ENCODE results near the gene SLC26A3.
"Not testable (repeated sequence)": the region's sequence is repeated elsewhere in the genome, so short reads cannot be mapped to it uniquely, and the experiment has no call there.

SLC26A3 gene

DNA sequence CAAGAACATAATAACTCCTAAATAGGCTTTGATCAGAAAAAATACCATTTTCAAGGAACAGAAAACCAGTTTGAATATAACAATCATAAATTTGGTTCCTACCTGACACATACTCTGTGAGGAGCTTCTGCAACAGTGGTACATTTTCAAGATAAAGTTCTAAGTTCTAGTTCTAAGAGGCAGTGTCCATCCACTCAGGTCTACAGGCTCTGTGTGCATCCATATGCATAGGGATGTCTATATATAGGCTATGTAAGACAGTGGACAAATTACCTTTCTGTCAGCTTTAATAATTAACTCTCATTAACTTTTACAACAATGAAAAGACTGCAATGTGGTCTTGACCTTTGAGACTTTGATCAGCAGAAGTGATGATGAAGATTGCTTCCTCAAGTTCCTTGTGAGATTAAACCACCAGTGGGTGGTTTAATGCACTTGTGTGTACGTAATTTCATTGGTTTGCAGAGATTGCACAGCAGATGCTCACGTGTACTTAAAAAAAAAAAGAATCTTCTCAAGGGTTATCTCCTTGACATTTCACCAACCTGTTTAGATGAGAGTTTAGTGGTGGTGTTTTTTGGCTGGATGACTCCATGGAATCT, at the start of gene SLC26A3:
SLC26A3 (minus strand) TSS at position 215 of the 602 bp plus-strand sequence. CDS start 8,714 bp downstream, outside the sequence.
- DNase-seq (ENCODE audit: low read depth, low spot score) = no peak
- no peak within 1 kb of the TSS for H3K27ac ChIP-seq

DNA sequence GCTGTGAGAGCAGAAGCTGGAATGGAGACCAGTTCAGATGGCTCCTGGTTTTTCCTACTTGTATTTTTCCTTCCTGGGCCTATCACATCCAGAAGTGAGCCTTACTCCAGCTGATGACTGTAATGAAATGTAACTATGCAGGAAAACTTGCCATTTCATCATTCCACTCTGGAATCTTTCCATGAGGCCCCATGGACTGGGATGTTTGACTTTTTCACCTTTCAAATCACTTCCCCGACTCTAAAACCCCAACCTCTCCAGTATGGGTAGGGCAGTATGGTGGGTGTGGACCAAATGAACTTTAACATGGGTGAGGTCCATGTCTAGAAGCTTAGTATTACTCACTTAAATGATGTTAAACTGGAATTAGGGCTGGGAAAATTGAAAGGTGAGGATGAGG, 47.6 kb upstream of the SLC26A3 start:
- no peak for DNase-seq (ENCODE audit: low read depth, low spot score)
- no peak overlapping the region for H3K27ac ChIP-seq

- no peak for DNase-seq (ENCODE audit: low read depth, low spot score)
- H3K27ac ChIP-seq = no peak overlapping the region
Observed at GRCh38 chr7:107850216-107850615, 47.2 kb upstream of the SLC26A3 start.

DNA sequence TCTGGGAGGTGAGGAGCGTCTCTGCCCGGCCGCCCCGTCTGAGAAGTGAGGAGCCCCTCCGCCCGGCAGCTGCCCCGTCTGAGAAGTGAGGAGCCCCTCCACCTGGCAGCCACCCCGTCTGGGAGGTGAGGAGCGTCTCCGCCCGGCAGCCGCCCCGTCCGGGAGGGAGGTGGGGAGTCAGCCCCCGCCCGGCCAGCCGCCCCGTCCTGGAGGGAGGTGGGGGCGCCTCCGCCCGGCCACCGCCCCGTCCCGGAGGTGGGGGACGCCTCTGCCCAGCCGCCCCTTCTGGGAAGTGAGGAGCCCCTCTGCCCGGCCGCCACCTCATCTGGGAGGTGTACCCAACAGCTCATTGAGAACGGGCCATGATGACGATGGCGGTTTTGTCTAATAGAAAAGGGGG, 45.2 kb upstream of the SLC26A3 start:
- not testable (repeated sequence) for DNase-seq (ENCODE audit: low read depth, low spot score); H3K27ac ChIP-seq

DNA sequence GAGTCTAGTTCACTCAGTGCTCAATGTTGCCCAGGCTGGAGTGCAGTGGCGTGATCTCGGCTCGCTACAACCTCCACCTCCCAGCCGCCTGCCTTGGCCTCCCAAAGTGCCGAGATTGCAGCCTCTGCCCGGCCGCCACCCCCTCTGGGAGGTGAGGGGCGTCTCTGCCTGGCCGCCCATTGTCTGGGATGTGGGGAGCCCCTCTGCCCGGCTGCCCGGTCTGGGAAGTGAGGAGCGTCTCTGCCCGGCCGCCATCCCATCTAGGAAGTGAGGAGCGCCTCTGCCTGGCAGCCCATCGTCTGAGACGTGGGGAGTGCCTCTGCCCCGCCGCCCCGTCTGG, 44.8 kb upstream of the SLC26A3 start:
- not testable (repeated sequence) for H3K27ac ChIP-seq; DNase-seq (ENCODE audit: low read depth, low spot score)

DNA sequence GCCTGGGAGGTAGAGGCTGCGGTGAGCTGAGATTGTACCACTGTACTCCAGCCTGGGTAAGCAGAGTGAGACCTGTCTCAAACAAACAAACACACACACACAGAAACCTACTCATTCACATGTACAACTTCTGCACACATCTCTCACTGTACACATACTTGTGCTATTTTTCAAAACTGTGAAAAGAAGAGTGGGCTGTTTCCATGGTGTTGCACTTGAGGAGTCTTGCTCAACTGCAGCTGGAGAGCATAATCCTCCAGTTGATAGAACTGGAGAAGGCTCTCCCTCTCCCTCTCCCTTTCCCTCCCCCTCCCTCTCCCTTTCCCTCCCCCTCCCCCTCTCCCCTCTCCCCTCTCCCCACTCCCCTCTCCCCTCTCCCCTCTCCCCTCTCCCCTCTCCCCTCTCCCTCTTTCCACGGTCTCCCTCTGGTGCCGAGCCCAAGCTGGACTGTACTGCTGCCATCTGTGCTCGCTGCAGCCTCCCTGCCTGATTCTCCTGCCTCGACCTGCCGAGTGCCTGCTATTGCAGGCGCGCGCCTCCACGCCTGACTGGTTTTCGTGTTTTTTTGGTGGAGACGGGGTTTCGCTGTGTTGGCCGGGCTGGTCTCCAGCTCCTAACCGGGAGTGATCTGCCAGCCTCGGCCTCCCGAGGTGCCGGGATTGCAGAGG, 44.3 kb upstream of the SLC26A3 start:
- H3K27ac ChIP-seq = no peak overlapping the region
- DNase-seq (ENCODE audit: low read depth, low spot score) = no peak

GRCh38 chr7:107846324-107846723, 43.3 kb upstream of the SLC26A3 start:
- DNase-seq (ENCODE audit: low read depth, low spot score) = no peak
- H3K27ac ChIP-seq = no peak overlapping the region

- no peak for DNase-seq (ENCODE audit: low read depth, low spot score)
- no peak overlapping the region for H3K27ac ChIP-seq
Observed at GRCh38 chr7:107843184-107843583, 40.2 kb upstream of the SLC26A3 start.

DNA sequence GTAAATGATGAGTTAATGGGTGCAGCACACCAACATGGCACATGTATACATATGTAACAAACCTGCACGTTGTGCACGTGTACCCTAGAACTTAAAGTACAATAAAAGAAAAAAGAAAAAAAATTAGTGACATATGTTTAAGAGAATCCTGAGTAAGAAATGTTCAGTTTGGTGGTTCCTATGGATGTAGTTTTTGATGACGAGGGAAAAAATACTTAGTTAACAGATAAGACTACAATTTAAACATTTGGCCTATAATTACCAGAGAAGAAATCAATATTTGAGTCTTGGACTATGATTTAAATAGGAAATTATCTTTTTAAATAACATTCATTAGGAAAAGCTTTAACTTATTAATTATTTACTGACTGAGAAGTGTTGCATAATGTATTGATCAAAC, 39.2 kb upstream of the SLC26A3 start:
- DNase-seq (ENCODE audit: low read depth, low spot score) = no peak
- H3K27ac ChIP-seq = no peak overlapping the region

GRCh38 chr7:107838816-107839565, 36.0 kb upstream of the SLC26A3 start:
- no peak overlapping the region for H3K27ac ChIP-seq
- DNase-seq (ENCODE audit: low read depth, low spot score) = no peak

DNA sequence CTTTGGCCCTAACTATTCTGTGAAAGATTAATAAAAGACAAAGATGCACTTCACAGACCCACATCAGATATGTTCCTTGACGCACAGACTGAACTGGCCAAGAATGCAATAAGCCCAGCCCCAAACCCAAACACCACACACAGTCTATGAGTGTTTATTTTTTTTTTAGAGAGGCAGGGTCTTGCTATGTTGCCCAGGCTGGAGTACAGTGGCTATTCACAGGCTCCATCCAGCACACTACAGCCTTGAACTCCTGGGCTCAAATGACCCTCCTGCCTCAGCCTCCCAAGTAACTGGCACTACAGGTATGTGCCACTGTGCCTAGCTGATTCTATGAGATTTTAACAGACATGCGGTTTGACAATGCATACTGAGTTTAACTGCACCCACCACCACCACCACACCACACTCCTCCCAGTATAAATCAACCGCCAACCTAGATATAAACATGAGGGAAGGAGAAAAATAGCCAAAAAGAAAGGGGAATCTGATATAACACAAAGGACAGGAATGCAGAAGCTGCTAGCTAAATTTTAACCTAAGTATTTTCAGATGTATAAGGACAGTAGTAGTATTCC, 35.1 kb upstream of the SLC26A3 start:
- no peak for DNase-seq (ENCODE audit: low read depth, low spot score)
- no peak overlapping the region for H3K27ac ChIP-seq

DNA sequence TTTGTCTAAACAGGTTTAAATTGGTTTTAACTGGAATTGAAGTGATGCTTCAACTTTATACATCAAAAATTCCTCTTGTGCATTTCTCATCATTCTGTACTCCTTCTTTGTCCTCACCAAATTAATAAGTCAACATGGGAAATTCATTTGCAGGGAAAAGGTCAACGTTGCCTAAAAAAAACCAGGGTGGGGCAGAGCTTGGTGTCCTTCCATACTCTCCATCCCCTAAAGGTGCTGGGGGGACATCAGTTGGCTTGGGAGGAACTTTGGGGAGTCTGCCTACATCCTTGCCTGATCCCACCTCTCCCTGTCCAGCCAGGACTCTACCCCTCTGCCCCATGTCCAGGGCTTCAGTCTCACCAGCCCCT, 34.1 kb upstream of the SLC26A3 start:
- DNase-seq (ENCODE audit: low read depth, low spot score) = no peak
- no peak overlapping the region for H3K27ac ChIP-seq

GRCh38 chr7:107836237-107837144, 33.5 kb upstream of the SLC26A3 start:
- no peak for DNase-seq (ENCODE audit: low read depth, low spot score)
- no peak overlapping the region for H3K27ac ChIP-seq

DNA sequence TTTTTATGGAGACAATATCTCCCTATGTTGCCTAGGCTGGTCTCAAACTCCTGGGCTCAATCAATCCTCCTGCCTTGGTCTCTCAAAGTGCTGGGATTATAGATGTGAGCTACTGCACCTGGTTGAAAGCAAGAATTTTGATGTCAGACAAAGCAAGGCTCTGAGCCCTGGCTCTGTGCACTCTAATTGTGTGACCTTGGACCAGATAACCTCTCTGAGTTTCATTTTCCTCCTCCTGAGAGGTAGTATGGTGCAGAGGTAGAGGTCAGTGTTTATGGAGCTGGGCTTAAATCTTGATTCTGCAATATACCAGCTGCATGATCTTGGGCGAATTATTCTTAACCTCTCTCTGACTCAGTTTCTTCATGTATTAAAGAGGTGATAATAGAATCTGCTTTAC, 31.4 kb upstream of the SLC26A3 start:
- H3K27ac ChIP-seq = no peak overlapping the region
- DNase-seq (ENCODE audit: low read depth, low spot score) = no peak

DNA sequence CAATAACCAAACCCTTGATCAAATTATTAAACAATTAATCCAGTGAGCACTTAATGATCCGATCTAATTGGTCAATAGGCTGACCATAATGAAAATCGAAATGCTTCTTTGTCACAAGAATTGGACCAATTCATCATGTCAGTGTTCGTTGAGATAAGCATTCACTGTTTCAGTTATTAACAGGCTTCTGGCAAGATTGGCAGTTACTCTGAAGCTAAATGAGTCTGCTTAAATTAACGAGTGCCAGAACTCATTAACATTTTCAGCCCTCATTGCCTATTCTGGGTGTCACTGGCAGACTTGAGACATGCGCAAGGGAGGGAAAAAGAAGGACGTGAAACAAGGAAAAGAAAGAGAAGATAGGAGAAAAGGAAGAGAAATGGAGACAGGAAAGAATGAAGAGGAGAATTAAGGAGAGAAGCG, 30.7 kb upstream of the SLC26A3 start:
- no peak for DNase-seq (ENCODE audit: low read depth, low spot score)
- H3K27ac ChIP-seq = no peak overlapping the region

GRCh38 chr7:107830420-107830819, 27.4 kb upstream of the SLC26A3 start:
- no peak for DNase-seq (ENCODE audit: low read depth, low spot score)

GRCh38 chr7:107828540-107828939, 25.5 kb upstream of the SLC26A3 start:
- H3K27ac ChIP-seq = no peak overlapping the region
- DNase-seq (ENCODE audit: low read depth, low spot score) = no peak

More at GRCh38 chr7:107830420-107830819, 27.4 kb upstream of the SLC26A3 start:
- no peak overlapping the region for H3K27ac ChIP-seq

DNA sequence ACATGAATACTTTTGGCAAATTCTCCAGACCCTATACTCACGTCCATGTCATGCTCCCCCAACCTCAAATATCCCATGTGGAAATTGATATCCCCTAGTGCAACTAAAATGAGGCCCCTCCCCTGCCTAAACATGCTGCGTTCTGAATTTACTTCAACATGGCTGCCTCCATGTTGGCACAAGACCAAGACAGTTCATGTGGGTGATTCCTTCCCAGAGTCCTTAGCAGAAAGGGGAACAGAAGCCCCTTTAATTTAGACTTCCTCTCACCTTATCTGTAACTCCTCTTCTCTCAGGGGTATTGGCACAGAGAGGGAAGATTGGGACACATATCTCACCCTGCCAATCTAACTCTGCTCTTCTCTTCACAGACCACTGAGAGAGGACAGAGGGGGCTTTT, 24.5 kb upstream of the SLC26A3 start:
- H3K27ac ChIP-seq = no peak overlapping the region
- no peak for DNase-seq (ENCODE audit: low read depth, low spot score)

DNA sequence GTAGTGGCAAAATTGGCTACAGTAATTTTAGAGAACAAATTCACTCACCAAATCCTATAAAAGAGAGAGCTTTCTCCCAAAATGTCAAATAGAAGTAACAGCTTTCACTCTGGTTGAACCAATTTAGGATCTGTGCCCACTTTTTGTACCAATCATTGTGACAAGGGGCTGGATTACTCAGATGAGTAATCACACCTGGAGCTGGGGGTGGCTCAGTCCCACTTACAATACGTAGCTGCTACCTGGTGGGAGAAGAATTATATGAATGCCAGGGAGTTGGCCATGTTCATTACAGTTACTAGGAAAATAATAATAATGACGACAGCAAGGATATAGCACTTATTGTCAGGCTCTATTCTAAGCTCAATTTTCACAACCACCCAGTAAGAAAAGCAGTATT, 23.4 kb upstream of the SLC26A3 start:
- DNase-seq (ENCODE audit: low read depth, low spot score) = no peak
- no peak overlapping the region for H3K27ac ChIP-seq

GRCh38 chr7:107824858-107825257, 21.8 kb upstream of the SLC26A3 start:
- no peak overlapping the region for H3K27ac ChIP-seq

More at GRCh38 chr7:107824858-107825257, 21.8 kb upstream of the SLC26A3 start:
- no peak for DNase-seq (ENCODE audit: low read depth, low spot score)
